GM13977 (cell line): Measurements from ENCODE around the gene PRKCE.

Source experiments
- DNase-seq: peaks from one replicate; pipeline ENCODE4 v3.0.0; 2012; ENCODE audit warnings: low spot score
- in situ Hi-C: fragments of 300-500 bp; cut with MboI; formaldehyde crosslinking; loops from one replicate; pipeline ENCODE4 v1.12.0; 2022; ENCODE audit warnings: low sequenced_read_pairs, low pct_unique_long_range_greater_than_20kb, mixed read lengths, inconsistent platforms; ENCODE audit not compliant: unreplicated experiment
- TF ChIP-seq, protein P1 (sequence below): IDR thresholded peaks from 2 replicates; pipeline ENCODE4 v1.5.1; 2012; ENCODE audit warnings: mild to moderate bottlenecking, control low read depth; ENCODE audit not compliant: insufficient read depth; ENCODE audit errors: extremely low read depth, missing control alignments

Gene PRKCE

GRCh38 chr2:45724335-45724734 is 72.9 kb downstream of the PRKCE start:
- TF ChIP-seq, protein P1, sequence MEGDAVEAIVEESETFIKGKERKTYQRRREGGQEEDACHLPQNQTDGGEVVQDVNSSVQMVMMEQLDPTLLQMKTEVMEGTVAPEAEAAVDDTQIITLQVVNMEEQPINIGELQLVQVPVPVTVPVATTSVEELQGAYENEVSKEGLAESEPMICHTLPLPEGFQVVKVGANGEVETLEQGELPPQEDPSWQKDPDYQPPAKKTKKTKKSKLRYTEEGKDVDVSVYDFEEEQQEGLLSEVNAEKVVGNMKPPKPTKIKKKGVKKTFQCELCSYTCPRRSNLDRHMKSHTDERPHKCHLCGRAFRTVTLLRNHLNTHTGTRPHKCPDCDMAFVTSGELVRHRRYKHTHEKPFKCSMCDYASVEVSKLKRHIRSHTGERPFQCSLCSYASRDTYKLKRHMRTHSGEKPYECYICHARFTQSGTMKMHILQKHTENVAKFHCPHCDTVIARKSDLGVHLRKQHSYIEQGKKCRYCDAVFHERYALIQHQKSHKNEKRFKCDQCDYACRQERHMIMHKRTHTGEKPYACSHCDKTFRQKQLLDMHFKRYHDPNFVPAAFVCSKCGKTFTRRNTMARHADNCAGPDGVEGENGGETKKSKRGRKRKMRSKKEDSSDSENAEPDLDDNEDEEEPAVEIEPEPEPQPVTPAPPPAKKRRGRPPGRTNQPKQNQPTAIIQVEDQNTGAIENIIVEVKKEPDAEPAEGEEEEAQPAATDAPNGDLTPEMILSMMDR, result no peak
- in situ Hi-C loops, result no loop called here
- no peak for DNase-seq

DNA sequence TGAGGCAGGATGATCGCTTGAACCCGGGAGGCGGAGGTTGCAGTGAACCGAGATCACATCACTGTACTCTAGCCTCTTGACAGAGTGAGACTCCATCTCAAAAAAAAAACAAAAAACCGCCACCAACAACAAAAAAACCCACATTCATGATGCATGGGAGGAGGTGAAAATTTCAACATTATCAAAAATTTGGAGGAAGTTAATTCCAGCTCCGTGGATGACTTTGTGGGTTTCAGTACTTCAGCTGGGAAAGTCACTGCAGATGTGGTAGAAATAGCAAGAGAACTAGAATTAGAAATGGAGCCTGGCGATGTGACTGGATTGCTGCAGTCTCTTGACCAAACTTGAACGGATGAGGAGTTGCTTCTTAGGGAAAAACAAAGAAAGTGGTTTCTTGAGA is 74.3 kb downstream of the PRKCE start:
- in situ Hi-C loops, result no loop called here
- TF ChIP-seq, protein P1, result no peak
- DNase-seq, result no peak

DNA sequence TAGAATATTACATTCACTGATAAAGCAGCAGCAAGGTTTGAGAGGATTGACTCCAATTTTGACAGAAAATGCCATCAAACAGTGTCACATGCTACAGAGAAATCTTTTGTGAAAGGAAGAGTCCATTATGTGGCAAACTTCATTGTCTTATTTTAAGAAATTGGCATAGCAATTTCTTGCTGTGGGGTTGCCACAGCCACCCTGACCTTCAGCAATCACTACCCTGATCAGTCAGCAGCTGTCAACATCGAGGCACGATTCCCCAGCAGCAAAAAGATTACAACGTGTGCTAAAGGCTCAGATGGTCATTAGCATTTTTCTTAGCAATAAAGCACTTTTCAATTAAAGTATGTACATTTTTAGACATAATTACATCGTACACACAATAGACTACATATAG is 74.7 kb downstream of the PRKCE start:
- DNase-seq, result no peak
- TF ChIP-seq, protein P1, result no peak
- in situ Hi-C loops, result no loop called here

GRCh38 chr2:45728458-45728942 is 77.0 kb downstream of the PRKCE start:
- in situ Hi-C loops, result no loop called here
- DNase-seq, result peak; percentile 77
- TF ChIP-seq, protein P1, result no peak

DNA sequence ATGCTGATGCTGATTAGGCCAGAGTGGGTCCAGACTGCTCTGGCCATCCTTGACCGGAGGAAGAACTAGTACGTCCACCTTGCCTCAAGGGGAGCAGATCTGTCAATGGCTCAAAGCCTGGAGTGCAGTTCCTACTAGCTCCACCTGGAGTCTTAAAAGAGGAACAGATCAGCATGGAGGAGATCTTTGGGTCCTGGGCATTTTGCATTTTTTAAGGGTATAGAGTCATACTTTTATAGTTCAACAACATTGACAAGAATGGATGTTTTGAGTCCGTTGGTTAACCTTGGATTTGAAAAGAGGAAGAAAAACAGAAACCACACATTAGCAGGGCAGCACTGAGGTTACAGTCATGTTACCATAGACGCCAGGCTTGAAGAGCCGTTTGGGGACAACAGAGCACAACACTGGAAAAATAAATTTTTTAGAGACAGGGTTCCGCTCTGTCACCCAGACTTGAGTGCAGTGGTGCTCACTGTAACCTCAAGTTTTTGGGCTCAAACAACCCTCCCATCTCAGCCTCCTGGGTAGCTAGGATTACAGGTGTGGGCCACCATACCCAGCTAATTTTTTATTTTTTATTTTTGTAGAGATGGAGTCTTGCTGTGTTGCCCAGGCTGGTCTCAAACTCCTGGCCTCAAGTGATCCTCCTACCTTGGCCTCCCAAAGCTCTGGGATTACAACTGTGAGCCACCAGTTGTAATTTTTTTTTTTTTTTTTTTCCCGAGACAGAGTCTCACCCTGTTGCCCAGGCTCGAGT is 78.5 kb downstream of the PRKCE start:
- in situ Hi-C loops, result no loop called here
- peak; percentile 52 for DNase-seq
- TF ChIP-seq, protein P1, result peak; percentile 54

DNA sequence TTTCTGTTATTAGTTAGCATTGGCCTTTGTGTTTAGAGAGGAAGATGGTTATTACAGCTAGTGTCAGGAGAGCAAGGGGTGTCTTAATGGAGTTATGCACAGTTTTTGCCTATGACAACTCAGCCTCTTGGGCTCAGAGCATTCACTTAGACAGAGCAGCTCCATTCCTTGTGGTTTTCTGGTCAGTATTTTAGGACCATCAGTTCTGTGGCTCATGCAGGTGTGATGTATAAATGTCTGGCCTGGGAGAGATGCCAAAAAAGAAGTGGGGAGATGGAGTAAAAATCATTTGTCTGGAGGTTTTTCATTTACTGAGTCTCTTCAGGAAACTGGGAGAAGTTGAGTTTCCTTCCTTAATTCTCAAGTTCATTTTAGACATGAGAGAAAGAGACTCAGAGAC is 79.7 kb downstream of the PRKCE start:
- TF ChIP-seq, protein P1, result no peak
- DNase-seq, result no peak
- in situ Hi-C loops, result no loop called here
